GM21619 (cell line): Measurements from ENCODE around the gene LMLN.
"Not testable (repeated sequence)": the region's sequence is repeated elsewhere in the genome, so short reads cannot be mapped to it uniquely, and the experiment has no call there.

Experiments
- ATAC-seq: cut with Tn5 transposase; IDR thresholded peaks from one replicate; pipeline ENCODE4 v1.9.1; 2021; ENCODE audit not compliant: unreplicated experiment

The LMLN gene

DNA sequence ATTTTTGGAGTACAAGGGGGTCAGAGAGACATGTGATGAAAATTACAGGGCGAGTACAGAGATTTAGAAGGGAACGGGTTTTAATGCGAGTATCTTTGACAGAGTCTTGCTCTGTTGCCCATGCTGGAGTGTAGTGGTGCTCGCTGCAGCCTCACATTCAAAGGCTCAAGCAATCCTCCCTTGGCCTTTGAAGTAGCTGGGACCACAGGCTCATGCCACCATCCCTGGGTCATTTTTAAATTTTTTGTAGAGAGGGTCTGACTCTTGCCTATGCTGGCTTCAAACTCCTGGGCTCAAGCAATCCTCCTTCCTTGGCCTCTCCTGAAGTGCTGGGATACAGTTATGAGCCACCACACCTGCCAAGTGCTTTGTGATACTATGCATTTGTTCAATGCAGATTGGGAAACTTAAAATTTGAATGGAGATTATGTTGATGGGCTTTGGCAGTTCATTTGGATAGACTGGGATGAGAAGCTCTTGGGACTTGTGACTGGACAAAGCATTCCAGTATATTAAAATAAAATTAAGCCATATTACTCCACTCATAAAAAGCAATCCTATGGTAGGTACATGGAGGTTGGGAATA lies 4.0 kb upstream of the LMLN start:
- no peak for ATAC-seq

DNA sequence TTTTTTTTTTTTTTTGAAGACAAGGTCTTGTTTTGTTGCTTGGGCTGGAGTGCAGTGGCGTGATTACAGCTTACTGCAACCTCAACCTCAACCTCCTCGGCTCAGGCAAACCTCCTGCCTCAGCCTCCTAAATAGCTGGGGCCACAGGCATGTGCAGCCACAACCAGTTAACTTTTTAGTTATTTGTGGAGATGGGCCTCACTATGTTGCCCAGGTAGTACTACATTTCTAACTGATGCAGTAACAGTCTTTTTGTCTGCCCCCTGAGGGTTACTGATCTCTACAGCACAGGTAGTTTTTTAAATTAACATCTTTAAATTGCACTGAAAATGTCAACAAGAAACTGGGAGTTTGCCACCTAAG lies 3.4 kb upstream of the LMLN start:
- ATAC-seq: no peak

DNA sequence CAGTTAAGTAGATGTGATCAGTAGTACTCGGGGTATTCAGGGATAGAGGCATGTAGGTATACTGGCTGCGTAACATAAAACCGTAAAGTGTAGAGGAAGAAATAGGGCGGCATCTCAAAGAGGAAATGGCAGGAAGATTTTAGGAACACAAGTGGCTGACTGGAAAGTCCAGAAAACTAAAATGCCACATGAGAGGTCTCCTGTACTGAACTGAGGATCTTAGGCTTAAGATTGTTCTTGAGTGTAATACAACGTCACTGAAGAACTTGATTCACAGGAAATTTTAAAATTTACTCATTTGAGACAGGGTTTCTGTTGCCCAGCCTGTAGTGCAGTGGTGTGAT lies 2.3 kb upstream of the LMLN start:
- ATAC-seq: no peak

DNA sequence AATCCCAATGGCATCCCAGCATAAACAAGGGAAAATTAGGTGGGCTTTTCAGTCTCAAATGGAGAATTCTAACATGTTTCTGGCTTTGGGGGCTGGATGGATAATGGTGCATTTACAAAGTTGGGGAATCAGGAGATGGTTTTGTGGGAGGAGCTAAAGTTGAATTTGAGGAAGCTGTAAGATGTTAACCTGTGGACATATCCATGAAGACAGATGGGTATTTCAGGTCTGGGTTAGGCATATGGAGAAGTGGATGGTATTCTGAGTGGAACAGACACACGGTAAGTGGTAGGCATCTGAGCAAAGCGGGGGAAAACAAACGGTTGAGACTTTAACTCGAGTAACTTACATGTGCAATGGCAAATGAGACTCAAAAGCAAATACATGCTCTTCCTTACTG lies 1.7 kb upstream of the LMLN start:
- ATAC-seq: no peak

DNA sequence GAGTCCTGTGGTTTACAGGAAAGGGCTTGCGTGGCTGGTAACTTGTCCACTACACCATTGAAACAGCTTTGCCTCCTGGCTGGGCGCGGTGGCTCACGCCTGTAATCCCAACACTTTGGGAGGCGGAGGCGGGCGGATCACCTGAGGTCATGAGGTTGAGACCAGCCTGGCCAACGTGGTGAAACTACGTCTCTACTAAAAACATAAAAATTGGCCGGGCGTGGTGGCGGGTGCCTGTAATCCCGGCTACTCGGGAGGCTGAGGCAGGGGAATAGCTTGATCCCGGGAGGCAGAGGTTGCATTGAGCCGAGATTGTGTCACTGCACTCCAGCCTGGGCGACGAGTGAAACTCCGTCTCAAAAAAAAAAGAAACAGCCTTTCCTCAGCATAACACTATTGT lies 1.2 kb upstream of the LMLN start:
- ATAC-seq: not testable (repeated sequence)

DNA sequence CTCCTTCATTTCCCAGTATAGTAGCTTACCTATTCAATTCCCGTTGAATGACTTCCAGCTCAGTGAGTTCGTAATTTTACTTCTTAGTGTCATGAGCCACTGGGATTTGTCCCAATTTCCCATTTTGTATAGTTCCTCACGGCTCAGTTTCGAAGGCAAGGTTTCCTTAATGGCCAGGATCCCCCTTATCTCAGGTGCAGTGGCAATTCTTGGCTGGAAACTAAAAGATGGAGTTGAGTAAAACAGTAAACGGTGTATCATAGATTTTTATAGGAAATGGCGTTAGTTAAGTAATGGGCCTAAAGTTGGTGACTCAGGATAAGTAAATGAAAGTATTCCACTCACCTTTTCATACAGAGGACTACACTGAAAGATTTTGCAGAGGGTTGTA lies 522 bp upstream of the LMLN start:
- ATAC-seq: no peak

DNA sequence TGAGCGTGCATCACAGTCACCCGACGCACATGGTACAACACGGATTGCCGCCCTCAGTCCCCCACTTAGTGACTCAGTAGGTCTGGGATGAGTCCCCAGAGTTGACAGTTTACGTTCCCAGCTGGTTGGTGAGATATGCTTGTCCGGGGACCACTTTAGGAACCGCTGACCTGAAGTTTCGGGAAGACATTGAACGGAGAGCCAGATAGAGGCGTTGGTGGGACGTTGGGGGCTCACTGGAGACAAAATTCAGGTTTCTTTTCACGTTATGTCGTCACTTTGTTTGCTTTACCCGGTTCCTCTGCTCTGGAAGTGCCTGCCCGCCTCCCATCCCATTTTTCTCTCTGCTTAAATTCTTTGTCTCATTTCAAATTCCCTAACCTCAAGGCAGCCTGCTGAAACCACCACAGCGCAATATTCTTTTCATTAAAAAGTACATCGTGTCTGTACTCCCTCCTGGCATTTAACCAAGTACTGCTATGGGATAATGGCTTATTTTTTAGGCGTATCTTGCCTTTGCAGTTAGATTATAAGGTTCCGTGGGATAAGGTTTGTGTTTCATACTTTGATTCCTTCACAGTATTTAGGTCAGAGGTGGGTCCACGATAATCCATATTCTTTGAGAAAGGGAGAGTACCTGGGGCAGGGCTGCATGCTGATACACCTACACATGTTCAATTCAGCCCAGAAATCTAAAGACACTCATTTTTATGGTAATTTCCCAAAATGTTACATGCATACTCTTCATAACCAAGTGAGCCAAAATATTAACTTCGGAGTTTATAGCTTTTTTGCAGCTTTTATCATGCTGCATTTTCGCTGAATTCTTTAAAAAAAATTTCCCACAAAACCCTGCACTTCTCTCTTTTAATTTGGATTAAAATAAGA lies 921 bp downstream of the LMLN start:
- no peak for ATAC-seq

DNA sequence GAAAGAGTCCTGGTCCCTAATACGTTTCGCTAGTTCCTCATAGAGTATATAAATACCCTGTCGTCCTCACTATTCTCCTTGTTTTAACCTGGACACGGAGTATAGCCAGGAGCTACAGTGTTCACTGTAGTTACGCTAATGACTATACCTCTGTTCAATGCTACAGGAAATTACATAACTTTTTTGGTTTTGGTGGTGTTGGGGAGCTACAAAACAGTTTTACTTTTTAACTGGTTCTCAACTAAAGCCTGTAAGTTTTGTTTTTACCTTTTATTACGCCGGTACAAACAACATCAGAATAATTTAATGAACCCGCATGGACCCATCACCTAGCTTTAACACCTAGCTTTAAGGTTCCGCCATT lies 1.5 kb downstream of the LMLN start:
- ATAC-seq: no peak

DNA sequence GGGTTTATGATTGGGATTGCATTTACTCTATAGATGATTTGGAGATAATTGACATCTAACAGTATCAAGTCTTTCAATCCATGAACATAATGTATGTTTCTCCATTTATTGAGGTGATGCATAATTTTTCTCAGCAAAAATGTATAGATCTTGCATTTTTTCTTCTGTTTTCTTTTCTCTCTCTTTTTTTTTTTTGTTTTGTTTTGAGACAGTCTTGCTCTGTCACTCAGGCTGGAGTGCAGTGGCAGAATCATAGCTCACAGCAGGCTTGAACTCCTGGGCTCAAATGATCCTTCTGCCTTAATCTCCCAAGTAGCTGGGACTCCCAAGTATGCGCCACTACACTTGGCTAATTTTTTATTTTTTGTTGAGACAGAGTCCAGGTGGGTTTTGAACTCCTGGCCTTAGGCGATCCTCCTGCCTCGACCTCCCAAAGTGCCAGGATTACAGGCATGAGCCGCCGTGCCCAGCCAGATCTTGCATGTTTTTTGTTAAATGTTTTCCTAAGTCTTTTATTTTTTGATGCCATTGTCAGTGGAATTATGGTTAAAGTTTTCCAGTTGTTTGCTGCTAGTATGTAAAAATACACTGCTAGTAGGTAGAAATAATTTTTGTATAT lies 3.1 kb downstream of the LMLN start:
- no peak for ATAC-seq

DNA sequence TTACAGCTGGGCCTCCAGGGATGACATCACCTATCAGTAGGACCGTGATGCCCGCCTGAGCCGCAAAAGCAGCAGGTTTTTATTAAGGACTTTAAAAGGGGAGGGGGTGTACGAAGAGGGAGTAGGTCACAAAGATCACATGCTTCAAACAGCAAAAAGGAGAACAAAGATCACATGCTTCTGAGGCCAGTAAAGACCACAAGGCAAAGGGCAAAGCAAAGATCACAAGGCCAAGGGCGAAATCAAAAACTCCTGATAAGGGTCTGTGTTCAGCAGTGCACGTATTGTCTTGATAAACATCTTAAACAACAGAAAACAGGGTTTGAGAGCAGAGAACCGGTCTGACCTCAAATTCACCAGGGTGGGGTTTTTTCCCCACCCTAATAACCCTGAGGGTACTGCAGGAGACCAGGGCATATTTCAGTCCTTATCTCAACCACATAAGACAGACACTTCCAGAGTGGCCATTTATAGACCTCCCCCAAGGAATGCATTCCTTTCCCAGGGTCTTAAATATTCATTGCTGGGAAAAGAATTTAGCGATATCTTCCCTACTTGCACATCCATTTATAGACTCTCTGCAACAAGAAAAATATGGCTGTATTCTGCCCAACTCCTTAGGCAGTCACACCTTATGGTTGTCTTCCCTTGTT lies 7.4 kb downstream of the LMLN start:
- ATAC-seq: not testable (repeated sequence)

DNA sequence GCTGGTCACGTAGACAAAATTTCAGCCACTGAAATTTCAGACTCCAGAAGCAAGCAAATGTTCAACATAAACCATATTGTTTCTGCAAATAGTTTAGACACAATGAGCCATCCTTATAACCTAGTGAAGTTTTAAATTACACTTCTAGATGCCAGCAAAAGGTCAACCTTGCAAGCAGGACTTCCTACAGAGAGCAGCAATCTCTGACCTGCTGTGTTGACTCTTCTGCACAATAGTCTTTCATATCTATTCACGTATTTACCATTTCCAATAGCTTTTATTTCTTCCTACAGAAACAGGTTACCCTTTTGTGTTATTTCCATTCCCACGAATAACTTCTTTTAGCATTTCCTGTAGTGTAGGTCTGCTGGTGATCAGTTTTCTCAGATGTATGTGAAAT lies 10.6 kb downstream of the LMLN start:
- ATAC-seq: no peak

DNA sequence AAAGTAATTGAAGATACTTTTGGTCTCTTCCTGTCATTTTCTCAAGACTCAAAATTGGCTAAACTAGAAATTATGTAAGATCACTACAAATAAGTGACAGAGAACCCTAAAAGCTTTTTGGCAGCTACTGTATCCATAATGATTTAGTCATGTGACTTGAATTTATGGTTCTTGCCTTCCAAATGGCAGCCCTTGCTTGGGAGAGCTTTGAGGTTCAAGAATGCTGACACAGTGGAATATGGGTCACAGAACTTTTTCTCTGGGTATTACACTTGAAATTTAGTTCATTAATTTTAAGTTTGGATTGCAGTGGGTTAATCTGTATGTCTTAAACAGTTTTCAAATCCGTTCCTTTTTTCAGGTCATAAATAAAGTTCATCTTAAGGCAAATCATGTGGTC lies 14.0 kb downstream of the LMLN start:
- no peak for ATAC-seq

DNA sequence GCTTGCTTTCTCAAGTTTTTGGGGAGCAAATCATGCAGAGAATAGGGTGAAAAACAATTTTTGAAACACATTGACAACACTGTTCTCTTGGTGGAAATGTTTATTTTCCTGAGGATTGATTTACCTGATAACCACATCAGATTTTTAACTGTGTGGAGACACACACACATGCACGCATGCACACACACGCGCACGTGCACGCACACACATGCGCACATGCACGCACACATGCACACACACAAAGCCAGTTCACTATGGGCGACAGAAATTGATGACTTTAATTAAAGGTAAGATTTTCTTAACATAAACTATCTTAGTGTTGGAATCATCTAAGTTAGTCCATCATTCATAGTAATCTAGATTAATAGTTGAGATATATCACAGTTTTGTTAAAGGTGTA lies 15.3 kb downstream of the LMLN start:
- ATAC-seq: no peak

DNA sequence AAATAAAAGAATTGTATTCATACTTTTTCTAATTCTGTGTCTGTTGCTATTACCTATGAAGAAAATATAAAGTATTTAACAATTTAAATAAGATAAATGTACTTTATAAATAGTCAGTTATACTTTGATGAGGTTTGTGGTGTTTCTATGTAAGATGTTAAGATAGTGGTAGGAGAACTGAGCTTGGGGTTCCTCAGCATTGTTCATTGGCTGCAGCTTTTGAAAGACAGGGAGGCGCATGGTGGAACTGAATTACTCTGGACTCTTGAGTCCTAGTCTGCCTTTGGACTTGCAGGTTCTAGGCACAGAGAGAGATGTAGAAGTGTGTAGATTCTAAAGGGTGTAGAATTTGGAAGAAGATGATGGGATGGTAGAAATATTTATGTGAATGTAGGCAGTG lies 23.1 kb downstream of the LMLN start:
- no peak for ATAC-seq

DNA sequence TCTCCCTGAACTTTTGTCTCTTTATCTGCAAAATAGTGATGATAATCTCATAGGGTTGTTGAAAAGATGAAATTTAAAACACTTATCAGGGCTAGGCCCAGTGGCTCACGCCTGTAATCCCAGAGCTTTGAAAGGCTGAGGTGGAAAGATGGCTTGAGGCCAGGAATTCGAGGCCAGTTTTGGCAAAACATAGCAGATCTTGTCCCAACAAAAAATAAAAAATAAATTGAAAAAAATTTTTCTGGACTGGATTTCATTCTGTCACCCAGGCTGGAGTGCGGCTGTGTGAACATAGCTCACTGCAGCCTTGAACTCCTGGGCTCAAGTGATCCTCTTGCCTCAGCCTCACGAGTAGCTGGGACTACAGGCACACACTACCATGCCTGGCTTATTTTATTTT lies 29.6 kb downstream of the LMLN start:
- no peak for ATAC-seq

DNA sequence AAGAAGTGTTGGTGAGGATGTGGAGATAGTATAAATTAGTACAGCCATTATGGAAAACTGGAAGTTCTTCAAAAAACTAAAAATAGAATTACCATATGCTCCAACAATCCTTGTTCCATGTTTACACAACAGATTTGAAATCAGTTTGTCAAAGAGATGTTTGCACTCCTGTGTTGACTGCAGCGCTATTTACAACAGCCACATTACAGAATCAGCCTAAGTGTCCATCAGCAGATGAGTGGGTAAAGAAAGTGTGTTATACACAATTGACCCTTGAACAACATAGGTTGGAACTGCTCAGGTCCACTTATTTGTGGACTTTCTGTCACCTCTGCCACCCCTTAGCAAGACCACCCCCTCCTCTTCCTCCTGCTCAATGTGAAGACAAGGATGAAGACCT lies 34.7 kb downstream of the LMLN start:
- ATAC-seq: no peak

DNA sequence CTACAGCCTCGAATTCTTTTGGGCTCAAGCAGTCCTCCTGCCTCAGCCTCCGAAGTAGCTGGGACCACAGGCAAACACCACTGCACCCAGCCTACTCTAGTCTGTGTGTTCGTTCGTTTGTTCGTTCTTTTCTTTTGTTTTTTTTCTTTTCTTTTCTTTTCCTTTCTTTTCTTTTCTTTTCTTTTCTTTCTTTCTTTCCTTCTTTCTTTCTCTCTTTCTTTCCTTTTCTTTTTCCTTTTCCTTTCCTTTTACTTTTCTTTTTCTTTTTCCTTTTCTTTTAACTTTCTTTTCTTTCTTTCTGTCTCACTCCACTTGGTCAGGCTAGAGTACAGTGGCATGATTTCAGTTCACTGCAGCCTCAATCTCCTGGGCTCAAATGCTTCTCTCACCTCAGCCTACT lies 36.8 kb downstream of the LMLN start:
- ATAC-seq: no peak

DNA sequence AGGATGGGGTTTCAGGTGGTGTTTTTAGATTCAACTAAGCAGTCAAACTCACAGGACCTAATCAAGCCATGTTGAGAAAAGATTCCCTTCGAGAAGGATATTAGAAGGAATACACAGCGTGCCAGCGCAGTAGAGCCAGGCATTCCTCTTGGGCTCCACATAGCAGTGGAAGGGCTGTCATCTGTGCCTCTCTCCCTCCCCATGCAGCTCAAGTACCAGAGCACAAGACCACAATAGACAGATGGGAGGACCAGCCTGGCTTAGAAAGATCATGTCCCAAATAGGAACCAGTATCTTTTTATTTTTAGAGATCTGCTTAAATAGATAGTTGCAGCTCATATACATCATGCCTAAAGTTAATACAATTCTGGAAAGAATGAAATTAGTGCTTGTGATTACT lies 37.9 kb downstream of the LMLN start:
- no peak for ATAC-seq

DNA sequence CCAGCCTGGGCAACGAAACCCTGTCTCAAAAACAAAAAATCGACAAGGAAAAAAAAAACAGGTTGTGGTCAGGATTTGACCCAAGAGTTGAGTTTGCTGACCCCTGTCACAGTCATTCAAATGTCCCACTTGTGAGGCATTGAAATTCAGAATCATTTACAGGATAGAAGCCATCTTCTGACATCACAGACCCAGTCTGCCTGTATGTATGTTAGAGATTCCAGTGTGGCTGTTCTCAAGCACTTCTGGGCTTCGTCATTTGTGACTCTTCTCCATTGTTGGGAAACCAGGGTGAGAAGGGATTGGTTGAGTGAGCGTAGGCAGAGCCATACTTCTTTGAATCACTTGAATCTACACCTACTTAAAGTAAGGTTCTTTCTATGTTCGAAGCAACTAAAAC lies 57.1 kb downstream of the LMLN start:
- no peak for ATAC-seq

DNA sequence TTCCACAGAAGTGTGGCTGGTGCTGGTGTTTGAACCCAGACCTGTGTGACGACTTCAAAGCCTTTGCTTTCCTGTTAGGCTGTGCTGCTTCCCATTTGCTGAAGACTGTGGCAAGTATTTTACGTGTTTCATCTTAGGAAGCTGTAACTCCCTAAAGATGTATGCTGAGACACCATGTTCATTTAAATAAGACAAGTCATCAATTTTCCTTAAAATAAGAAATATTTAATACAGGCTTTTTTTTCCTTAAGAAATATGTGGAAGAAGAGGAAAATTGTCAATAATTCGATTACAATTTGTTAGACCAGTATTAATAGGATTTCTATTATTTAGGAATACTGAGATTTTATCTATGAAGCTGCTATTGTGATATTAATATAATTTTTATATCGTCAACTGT lies 58.4 kb downstream of the LMLN start:
- ATAC-seq: no peak

DNA sequence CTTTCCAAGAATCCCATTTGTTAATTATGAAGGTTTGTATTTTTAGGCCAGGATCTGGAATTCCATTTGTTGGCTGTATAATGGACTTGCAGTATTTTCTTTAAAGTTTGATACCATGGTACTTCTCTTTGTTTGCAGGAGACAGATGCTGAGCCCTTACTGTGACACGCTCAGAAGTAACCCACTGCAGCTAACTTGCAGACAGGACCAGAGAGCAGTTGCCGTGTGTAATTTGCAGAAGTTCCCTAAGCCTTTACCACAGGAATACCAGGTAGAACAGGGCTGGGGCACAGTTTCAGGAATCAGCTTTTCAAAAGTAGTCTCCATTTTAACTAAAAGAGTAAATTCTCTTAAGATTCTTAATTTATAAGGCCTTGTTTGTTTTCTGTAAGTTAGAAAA lies 59.1 kb downstream of the LMLN start:
- ATAC-seq: no peak

DNA sequence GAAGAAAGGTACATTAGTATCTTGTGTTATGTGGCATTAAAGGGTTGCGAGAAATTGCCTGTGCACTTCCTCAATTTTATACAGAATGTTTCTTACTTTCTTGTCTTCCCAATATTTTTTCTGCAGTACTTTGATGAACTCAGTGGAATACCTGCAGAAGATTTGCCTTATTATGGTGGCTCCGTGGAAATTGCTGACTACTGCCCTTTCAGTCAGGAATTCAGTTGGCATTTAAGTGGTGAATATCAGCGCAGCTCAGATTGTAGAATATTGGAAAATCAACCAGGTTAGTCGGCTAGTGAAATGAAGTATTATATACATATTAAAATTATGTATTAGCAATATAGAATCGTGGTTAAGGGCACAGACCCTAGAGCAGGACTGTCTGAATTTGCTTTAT lies 61.3 kb downstream of the LMLN start:
- no peak for ATAC-seq
